ENCODE results near the gene TMC6. TPM values are rescaled to one million over a fixed set of nuclear protein-coding genes. Genes with fewer than 3 reads are reported as not detected.

The TMC6 gene
- total and polyA plus RNA-seq, 2 of the 13 experiments (the other 11 are each of a cell fraction or from before 2014, with no cell fraction given), result 48.4 to 99.1 TPM

DNA sequence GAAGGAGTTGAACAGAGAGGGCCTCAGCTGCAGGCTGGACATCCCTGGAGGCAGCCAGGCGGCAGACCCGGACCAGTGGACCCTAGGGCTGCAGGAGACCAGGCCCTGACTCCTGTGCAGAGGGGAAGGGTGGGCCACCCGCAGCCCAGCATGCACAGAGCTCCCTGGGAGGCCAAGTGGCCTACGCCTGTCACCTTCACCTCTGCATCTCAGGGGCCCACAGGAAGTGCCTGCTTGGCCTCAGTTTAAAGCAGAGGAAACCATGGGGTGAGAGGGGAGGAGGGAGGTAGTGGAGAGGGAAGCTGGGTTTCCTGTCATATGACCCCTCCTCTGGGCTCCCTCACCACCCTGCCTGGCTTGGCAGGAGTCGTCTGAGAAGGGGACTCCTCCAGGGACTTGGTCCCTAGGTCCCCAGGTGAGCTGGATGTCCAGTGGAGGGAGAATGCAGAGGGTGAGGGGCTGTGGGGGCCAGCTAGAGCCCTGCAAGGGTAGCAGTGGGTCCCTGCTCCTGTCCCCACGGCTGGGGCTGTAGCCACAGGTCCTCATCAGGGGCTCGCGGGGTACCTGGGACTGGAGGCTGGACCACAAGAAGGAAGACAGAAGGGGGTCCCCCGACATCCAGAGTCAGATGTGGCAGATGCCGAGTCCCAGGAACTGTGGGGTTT, 2.0 kb upstream of the TMC6 start, which contains the start of gene TMC8:
Gene TMC8 (plus strand): TSS at position 335 of the 665 bp plus-strand sequence. CDS start 818 bp downstream, outside the sequence.
- no peak for FAIRE-seq
- in situ Hi-C loops (cut with HindIII; ENCODE audit: extremely low pct_ligation_motif_present, low pct_unique_long_range_greater_than_20kb), result no loop called here
- H2AFZ ChIP-seq (ENCODE audit: low read length), result no peak within 1 kb of the TSS
- H3K4me2 ChIP-seq (ENCODE audit: low read depth, low read length), result peak within 1 kb of the TSS; percentile 90
- peaks cover 73% of the 10 kb centered on the region for H3K4me1 ChIP-seq (ENCODE audit: insufficient read depth, low read length)
- H3K27me3 ChIP-seq (ENCODE audit: control insufficient read depth in 1 of 2, insufficient read depth in 2 of 2, low read length in 2 of 2), result no peaks in the 10 kb centered on the region
- peak within 1 kb of the TSS; percentile 4; the same call in 1 of the 2 replicates for H3K9ac ChIP-seq (ENCODE audit: insufficient read depth, low read depth, low read length)
- ChIA-PET POLR2A (interaction anchor here (1.2 to 4.4 kb wide), 2 partner anchors 8 to 56 kb away, joined by 4 to 57 read pairs; partner anchors contain the start of genes AFMID and TK1), CTCF (ENCODE audit: low intra/inter-chr PET ratio, low total read pairs) (no interaction called here)
- H4K20me1 ChIP-seq (ENCODE audit: insufficient read depth, low read length), result peaks cover 3% of the 10 kb centered on the region; the same call in 1 of the 2 replicates
- intact Hi-C loops (cut with micrococcal nuclease; ENCODE audit: unreplicated experiment), result no loop called here
- WGBS (ENCODE audit: low lambda C conversion rate), result 60% methylated on average over 7 of the region's 10 CpGs
- BruUV-seq (replicated peaks), result no TSS peak
- peak; percentile 13 for ATAC-seq
- no peaks in the 10 kb centered on the region for H3K9me3 ChIP-seq (ENCODE audit: low read length)
- peak; percentile 59 for DNase-seq (ENCODE audit: low spot score)
- H3K36me3 ChIP-seq (replicated peaks in 1 of 2; ENCODE audit: control insufficient read depth in 1 of 2, insufficient read depth in 2 of 2, low read length in 2 of 2), result peaks cover 4 to 9% of the 10 kb centered on the region in 2 experiments; a peak in 3 of 5 replicates
- H3K27ac ChIP-seq (ENCODE audit: extremely low read length, insufficient read depth, low read length), result peak within 1 kb of the TSS; percentile 6
- H3K4me3 ChIP-seq (replicated peaks in 1 of 3; ENCODE audit: insufficient read depth in 1 of 3, low read depth in 2 of 3, low read length in 3 of 3), result peak within 1 kb of the TSS; percentile 2 to 51 (median 35); a peak in 4 of 6 replicates
- H3K79me2 ChIP-seq (ENCODE audit: insufficient read depth, low read length), result peaks cover 17% of the 10 kb centered on the region
- TF ChIP-seq MED8 (CRISPR knock-in tag; IDR thresholded peaks at IDR 0.05; ENCODE audit: insufficient replicate concordance) (no peak), ZNF672 (CRISPR knock-in tag; IDR thresholded peaks at IDR 0.05) (no peak), ZNF160 (CRISPR knock-in tag; IDR thresholded peaks at IDR 0.05) (no peak), ZBTB7B (CRISPR knock-in tag; IDR thresholded peaks at IDR 0.05) (peak; percentile 86), ZKSCAN1 (IDR thresholded peaks at IDR 0.05; ENCODE audit: low read length) (no peak), MAFG (CRISPR knock-in tag; IDR thresholded peaks at IDR 0.05) (no peak), ZBTB33 (CRISPR knock-in tag; IDR thresholded peaks at IDR 0.05) (0 out of 2 replicates have a peak, but pooled peaks have one; percentile 19), ELF3 (CRISPR knock-in tag; IDR thresholded peaks at IDR 0.05) (peak; percentile 91), SMARCE1 (IDR thresholded peaks at IDR 0.05; ENCODE audit: borderline replicate concordance) (no peak), EZH2 (conservative IDR thresholded peaks at IDR 0.05; ENCODE audit: low read depth, low read length) (no peak), CEBPG (CRISPR knock-in tag; IDR thresholded peaks at IDR 0.05) (no peak), SP5 (CRISPR knock-in tag; IDR thresholded peaks at IDR 0.05; ENCODE audit: borderline replicate concordance, low read depth) (peak; percentile 70; the same call in 1 of the 2 replicates), ZBTB25 (CRISPR knock-in tag; IDR thresholded peaks at IDR 0.05) (no peak), AHR (CRISPR knock-in tag; IDR thresholded peaks at IDR 0.05) (no peak), ZKSCAN5 (CRISPR knock-in tag; IDR thresholded peaks at IDR 0.05) (no peak)
- TF ChIP-seq, protein P1, sequence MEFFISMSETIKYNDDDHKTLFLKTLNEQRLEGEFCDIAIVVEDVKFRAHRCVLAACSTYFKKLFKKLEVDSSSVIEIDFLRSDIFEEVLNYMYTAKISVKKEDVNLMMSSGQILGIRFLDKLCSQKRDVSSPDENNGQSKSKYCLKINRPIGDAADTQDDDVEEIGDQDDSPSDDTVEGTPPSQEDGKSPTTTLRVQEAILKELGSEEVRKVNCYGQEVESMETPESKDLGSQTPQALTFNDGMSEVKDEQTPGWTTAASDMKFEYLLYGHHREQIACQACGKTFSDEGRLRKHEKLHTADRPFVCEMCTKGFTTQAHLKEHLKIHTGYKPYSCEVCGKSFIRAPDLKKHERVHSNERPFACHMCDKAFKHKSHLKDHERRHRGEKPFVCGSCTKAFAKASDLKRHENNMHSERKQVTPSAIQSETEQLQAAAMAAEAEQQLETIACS (CRISPR knock-in tag; IDR thresholded peaks at IDR 0.05), result no peak
- TF ChIP-seq, protein P2, sequence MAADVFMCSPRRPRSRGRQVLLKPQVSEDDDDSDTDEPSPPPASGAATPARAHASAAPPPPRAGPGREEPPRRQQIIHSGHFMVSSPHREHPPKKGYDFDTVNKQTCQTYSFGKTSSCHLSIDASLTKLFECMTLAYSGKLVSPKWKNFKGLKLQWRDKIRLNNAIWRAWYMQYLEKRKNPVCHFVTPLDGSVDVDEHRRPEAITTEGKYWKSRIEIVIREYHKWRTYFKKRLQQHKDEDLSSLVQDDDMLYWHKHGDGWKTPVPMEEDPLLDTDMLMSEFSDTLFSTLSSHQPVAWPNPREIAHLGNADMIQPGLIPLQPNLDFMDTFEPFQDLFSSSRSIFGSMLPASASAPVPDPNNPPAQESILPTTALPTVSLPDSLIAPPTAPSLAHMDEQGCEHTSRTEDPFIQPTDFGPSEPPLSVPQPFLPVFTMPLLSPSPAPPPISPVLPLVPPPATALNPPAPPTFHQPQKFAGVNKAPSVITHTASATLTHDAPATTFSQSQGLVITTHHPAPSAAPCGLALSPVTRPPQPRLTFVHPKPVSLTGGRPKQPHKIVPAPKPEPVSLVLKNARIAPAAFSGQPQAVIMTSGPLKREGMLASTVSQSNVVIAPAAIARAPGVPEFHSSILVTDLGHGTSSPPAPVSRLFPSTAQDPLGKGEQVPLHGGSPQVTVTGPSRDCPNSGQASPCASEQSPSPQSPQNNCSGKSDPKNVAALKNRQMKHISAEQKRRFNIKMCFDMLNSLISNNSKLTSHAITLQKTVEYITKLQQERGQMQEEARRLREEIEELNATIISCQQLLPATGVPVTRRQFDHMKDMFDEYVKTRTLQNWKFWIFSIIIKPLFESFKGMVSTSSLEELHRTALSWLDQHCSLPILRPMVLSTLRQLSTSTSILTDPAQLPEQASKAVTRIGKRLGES (CRISPR knock-in tag; IDR thresholded peaks at IDR 0.05; ENCODE audit: borderline replicate concordance), result no peak

Data from HepG2 (cell line).